Urothelium cell line (cell line): Measurements from ENCODE around the gene MRPL37.

Experiments
- DNase-seq: peaks from one replicate; pipeline ENCODE4 v3.0.0; 2011; ENCODE audit warnings: low spot score, mixed read lengths
- FAIRE-seq: peaks from 2 replicates; lab custom pipeline; 2011; peaks lifted over from hg19 to GRCh38; lab: Jason Lieb, UNC

MRPL37 gene

GRCh38 chr1:54259546-54260140 lies 59.7 kb downstream of the MRPL37 start:
- FAIRE-seq (no peak), DNase-seq (no peak)

DNA sequence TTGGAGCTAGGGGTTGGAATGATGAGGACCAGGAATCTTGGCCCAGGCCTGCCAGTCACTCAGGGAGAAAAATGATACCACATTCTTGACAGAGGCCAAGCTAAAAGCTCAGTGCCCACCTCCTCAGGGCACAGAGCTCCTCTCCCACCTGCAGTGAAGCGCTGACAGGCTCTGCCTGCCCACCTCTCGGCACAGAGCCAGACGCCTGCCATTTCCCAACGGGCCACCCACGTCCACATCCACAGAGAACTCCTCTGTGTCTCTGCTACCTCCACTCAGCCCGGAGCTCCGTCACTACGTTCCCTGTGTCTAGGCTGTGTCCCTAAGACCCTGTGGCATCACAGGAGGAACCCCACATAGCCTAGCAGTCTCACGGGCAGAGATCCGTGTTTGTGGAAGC lies 60.8 kb downstream of the MRPL37 start:
- DNase-seq (no peak), FAIRE-seq (no peak)

DNA sequence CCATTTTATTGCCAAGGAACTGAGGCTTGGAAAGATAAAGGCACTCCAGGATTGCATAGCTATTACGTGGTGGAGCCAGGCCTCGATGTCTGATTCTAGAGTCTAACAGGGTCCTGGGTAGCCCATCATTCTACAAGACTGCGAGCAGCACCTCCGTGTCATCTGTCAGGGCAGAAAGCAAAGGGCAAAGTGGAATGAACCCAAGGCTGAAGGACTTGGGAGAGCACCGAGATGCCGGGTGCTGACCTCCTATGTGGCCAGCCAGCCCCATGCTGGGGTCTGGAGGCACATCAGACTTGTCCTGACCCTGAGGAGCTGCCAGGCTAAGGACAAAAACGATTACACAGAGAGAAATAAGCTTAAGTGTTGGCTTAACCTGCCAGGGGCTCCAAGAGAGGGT lies 62.3 kb downstream of the MRPL37 start:
- no peak for FAIRE-seq
- DNase-seq, result no peak

GRCh38 chr1:54263601-54264226 lies 63.7 kb downstream of the MRPL37 start:
- FAIRE-seq (no peak), DNase-seq (no peak)

DNA sequence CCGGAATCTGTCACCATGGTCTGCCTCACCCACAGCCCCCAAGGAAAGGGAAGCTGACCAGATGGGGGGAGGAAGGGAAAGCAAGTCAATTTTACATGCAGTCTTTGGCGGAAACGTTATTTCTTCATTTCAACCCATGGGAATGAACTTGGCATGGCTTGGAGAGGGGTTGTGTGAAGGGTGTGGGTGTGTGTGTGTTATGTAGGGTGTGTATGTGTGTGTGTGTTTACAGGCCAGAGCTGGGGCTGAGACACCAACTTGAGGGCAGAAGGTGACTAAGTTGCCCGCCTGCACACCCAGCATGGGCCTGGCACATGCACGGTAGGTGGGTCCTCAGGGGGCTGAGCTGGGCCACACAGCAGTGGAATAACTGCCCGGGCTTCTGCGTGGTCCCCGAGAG lies 65.2 kb downstream of the MRPL37 start:
- no peak for DNase-seq
- FAIRE-seq, result no peak

- no peak for FAIRE-seq
- no peak for DNase-seq
Observed at GRCh38 chr1:54265659-54266058, 65.7 kb downstream of the MRPL37 start.

GRCh38 chr1:54266195-54266594 lies 66.2 kb downstream of the MRPL37 start:
- FAIRE-seq, result no peak
- DNase-seq, result no peak

DNA sequence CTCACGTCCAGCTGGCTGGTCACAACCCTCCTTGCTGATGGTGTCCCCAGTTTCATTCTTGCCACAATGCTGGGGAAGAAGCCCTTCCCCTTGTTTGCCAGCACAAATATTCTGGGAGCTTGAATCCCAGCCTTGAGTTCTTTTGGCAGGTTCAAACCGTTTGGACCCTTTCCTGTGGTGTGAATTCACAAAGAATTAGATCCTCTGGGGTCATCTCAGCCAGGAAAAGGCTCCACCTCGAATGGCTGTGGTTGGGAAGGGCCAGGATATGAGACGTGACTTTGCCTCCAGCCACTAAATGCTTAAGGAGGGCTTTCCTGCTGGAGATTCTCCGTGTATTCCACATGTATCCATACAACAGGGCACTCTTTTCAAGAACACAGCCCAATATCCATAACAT lies 66.9 kb downstream of the MRPL37 start:
- DNase-seq (no peak), FAIRE-seq (no peak)
